Hippocampal formation (tissue), 2 donors: ENCODE data around the gene CPEB1.
"Not testable (repeated sequence)": the region's sequence is repeated elsewhere in the genome, so short reads cannot be mapped to it uniquely, and the experiment has no call there.

Experiments used
- DNase-seq, 2 donors: peaks; one replicate each; lab custom pipeline; 2025; lab: John Stamatoyannopoulos, UW

Gene CPEB1

GRCh38 chr15:82649226-82649999 lies 2.2 kb upstream of the CPEB1 start:
- DNase-seq: no peak

- DNase-seq: peak in 1 of 2 donors; percentile 19
Observed at GRCh38 chr15:82648257-82649103, 1.3 kb upstream of the CPEB1 start.

DNA sequence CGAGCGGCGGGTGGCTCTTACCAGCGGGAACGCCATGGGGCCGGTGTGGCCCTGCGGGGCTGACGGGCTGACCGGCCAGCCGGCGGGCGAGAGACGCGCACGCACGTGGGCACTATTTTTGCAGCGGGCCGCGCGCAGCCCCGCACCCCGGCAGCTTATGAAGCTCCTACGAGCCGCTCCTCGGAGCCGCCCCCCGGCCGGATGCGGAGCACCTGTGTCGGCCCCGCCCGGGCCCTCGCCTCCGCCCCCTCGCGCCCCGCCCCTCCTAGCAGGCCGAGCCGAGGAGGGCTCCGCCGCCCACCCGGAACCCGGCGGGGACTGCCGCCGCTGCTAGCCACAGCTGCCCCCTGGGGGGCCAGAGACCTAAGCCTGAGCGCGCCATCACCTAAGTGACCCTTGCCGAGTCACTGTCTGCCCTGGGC lies 683 bp upstream of the CPEB1 start:
- no peak for DNase-seq

DNA sequence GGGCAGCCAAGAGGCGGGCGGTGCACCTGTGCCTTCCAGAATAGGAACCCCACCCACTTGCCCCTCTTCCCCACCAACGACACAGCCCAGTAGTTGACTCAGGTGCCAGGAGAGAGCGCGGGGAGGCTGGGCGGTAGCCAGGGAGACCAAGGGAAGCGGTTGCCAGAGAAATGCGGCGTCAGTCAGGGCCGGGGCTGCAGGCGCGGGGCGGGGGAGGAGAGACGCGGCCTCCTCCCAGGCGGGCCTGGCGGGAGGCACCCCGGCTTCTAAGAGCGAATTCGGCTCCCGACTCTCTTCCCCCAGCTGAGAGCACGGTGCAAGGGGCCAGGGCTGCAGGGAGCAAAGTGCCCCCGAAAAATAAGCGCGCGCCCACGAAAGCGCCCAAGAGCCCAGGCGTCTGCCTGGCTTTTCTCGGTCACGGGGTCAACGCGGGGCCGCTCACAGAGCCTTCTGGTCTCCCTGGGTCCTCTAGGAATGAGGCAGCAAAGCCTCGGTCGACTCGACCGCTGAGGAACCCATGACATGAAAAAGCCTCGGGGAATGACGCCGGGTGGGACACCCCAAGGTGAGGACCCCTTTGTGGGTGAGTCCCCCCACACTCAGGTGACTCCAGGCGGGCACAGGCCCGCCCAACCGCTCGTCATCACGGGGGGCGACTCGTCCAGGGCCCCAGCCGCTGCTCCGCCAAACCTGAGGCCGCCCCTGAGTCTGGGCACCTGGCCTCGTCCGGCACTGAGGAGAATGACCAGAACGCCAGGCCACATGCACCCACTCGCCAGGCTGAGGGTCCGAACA lies 716 bp downstream of the CPEB1 start:
- no peak for DNase-seq

DNA sequence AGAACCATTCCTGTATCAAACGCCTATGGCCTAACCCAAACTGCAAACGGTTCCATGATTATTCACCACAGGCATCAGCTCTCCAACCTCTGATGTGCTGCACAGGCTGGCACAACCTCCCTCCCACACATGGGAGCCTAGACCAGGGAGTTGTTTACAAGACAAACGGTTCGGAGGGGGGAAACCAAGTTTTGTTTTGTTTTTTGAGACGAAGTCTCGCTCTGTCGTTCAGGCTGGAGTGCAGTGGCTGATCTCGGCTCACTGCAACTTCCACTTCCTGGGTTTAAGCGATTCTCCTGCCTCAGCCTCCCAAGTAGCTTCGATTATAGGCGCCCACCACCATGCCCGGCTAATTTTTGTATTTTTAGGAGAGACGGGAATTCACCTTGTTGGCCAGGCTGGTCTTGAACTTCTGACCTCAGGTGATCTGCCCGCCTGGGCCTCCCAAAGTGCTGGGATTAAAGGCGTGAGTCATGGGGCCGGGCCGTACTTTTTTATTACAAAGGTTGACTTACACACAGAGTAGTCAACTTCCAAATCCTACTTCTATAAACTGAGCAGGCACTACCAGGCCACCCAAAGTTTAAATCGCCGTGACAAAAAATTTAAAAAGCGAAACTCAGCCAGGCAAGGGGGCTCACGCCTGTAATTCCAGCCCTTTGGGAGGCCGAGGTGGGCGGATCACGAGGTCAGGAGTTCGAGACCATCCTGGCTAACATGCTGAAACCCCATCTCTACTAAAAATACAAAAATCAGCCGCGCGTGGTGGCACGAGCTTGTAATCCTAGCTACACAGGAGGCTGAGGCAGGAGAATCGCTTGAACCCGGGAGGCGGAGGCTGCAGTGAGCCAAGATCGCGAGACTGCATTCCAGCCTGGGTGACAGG lies 2.0 kb downstream of the CPEB1 start:
- not testable (repeated sequence) for DNase-seq

DNA sequence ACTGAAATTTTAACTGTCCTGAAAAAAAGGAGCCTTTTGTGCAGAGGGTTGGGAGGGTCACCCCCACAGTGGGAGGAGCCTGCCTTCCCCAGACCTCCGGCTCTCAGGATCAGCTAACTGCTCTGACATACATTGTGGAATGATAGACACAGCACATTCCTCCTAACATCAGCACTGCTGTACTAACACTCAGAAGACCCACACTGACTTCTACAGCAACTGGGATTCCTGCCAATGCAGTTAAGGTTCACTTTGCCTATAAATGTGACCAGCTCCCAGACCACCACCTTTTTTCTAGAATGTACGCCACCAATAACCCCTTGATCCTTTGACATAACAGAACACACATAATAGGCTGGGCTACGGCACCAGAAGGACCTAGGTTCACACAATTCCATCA lies 3.2 kb downstream of the CPEB1 start:
- DNase-seq: no peak

DNA sequence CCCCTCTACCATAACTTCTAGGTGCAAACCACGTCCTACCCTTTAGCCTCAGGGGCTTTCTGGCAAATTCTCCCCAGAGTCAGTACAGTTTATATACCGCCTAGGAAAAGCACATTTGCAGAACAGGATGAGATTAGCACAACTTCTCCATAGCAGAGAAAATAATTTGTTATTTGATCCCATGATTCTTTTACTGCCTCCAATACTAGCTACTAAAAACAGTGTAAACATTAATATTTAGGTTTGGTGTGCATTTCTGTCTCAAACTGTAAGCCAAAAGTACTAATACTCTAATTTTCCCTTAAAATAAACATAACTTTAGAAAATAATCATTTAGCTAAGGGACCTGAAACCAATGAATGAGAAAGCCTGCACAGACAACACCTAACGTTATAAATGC lies 4.5 kb downstream of the CPEB1 start:
- no peak for DNase-seq

- no peak for DNase-seq
Observed at GRCh38 chr15:82641129-82641798, 5.9 kb downstream of the CPEB1 start.

DNA sequence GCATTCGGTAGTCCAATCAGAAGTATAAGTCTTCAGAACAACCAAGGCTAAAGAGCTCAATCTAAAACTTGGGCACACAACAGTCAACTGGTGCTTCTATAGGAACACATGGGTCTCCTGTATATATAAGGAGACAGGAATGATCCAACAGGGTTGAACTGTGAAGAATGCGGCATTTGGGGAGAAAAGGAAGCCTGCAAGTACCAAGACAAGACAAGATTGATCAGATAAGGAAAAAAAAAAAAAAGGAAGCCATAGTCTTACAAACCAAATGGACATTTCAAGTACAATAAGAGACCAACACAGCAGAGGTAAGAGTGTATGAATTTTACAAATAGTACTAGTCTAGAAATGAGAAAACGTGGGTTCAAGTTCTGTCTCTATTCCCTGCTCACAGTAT lies 6.5 kb downstream of the CPEB1 start:
- DNase-seq: no peak

- DNase-seq: no peak
Observed at GRCh38 chr15:82635798-82636197, 11.4 kb downstream of the CPEB1 start.

- DNase-seq: no peak
Observed at GRCh38 chr15:82630033-82630432, 17.1 kb downstream of the CPEB1 start.

DNA sequence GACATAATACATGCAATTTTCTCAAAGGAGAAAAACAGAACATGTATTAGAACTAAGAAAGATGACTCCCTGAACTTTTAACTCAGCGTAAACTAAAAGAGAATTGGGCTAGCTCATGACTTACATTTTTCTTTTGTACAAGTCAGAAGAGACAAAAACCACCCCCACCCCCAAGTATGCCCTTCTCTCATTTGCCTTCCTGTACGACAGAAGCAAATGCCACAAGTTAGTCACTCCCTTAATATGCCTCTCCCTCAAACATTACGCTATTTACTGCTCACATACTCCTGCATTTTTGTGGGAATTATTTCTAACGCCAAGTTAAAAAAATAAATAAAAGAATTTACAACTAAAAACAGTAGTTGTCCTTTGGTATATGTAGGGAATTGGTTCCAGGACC lies 22.0 kb downstream of the CPEB1 start:
- DNase-seq: no peak

DNA sequence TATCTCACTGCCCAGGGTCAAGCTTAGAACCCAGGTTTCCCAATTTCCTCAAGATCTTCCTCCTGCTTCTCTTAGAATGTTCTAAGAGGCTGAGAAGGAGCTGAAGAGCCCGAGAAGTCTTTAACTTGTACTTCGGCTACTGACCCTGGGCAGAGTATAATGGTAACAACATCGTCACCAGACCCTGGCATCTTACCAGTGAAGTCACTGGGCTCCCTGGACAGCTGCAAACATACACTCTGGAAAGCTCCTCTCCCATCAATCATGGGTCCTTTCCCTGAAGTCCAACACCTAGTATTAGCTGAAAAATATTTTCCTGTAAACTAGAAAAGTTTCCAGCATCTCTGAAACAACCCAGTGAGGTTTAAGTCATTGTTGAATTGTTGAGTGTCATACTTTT lies 22.7 kb downstream of the CPEB1 start:
- DNase-seq: no peak

DNA sequence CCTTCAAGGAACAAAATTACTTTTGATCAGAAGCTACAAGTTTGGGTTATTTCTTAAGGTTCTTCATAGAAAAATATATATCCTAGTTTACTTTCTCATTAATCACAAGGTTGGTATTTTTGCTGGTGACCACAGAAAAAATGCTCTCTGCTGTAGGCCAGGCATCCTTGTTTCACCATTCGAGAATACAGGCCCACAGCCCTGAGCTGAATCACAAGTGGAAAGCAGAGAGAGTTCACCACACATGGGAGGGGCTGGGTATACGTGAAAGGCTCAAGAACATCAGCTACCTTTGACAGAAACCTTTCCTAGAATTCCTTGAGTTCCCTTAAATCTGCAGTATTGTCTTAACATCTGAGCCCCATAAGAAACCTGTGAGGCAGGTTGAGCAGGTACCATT lies 23.2 kb downstream of the CPEB1 start:
- no peak for DNase-seq

GRCh38 chr15:82621970-82622369 lies 25.2 kb downstream of the CPEB1 start:
- no peak for DNase-seq

GRCh38 chr15:82613747-82614146 lies 33.4 kb downstream of the CPEB1 start:
- DNase-seq: no peak

- DNase-seq: no peak
Observed at GRCh38 chr15:82611348-82611747, 35.8 kb downstream of the CPEB1 start.

DNA sequence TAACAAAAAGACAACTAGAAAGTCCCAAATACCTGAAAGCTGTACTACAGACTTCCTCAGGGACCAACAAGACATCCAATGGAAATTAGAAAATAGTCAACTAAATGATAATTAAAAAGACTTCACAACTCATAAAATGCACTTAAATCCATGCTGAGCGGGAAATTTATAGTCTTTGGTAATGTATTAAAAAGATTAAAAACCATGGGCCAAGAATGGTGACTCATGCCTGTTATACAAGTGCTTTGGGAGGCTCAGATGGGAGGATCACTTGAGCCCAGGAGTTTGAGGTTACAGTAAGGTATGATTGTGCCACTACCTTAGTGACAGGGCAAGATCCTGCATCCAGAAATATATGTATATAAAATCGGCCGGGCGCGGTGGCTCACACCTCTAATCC lies 45.0 kb downstream of the CPEB1 start:
- no peak for DNase-seq

GRCh38 chr15:82599862-82600261 lies 47.3 kb downstream of the CPEB1 start:
- DNase-seq: no peak

DNA sequence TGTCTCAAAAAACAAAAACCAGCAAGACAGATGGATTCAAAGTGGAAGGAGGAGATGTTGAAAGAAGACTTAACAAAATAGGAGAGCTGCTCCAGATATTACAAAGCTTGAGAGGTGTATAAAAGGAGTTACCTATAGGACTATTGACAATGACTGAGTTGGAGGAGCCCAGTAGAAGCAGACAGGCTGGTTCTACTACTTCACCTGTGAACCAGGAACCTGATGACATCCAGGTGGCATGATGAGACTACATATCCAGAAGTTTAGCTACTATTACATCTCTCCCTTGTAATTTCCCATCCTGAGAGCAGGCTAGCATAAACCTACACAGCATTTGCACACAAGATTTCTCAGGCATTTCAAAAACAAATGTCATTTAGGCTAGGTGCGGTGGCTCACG lies 49.3 kb downstream of the CPEB1 start:
- no peak for DNase-seq

DNA sequence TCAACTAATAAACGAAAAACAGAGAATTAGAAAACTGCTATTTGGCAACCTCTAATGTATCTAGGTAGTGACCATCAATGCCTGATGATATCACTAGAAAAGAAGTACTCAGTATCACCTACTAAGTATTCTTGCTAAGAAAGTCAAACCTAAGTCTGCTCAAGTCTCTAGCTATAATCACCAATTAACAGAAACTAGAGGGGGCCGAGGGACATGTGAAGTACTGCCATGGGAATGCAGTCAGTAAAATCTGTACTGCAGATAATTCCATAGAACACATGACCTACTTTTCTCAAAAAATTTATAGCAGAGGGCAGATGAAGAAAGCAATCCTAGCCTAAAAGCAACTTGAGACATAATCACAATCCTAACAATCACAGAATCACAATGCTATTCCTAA lies 51.4 kb downstream of the CPEB1 start:
- no peak for DNase-seq
